Bladder microvascular endothelial cell (primary cell): ENCODE results near the gene CPA3. TPM values are rescaled to one million over a fixed set of nuclear protein-coding genes. Genes with fewer than 3 reads are reported as not detected.

ENCODE experiments used
- total RNA-seq: library from RNA; depleted of rRNA; stranded (reverse); fragments of >200 nt; gene quantifications from 2 replicates; pipeline ENCODE4 v1.2.3, GENCODE V29; 2014

Gene CPA3
- total RNA-seq, result 0.31 and 1.5 TPM in 2 replicates

GRCh38 chr3:148865049-148865448 is at the start of gene CPA3:
TSS of gene CPA3 (plus strand) at chr3:148865296. CDS start at chr3:148865308, 12 bp downstream.

GRCh38 chr3:148827585-148827984 is 37.5 kb upstream of the CPA3 start, which contains the start of gene CPB1:
TSS of gene CPB1 (plus strand) at chr3:148827811. CDS start at chr3:148827824, 13 bp downstream.

Other genes with a start within 250 kb of the CPA3 start
- gene AGTR1, start 167.4 kb upstream of the CPA3 start, total RNA-seq, result not detected in 2 replicates
- not detected in 2 replicates for gene CPB1, start 37.5 kb upstream of the CPA3 start, total RNA-seq
- 29.3 and 44.7 TPM in 2 replicates for gene GYG1, start 126.2 kb downstream of the CPA3 start, total RNA-seq
- 18.1 and 33.5 TPM in 2 replicates for gene HLTF, start 221.2 kb downstream of the CPA3 start, total RNA-seq